Measurements from ENCODE around the gene MATN3. TPM values are rescaled to one million over a fixed set of nuclear protein-coding genes. Genes with fewer than 3 reads are reported as not detected.

MATN3 gene
- total RNA-seq, 2 donors from 2014 or later = not detected

DNA sequence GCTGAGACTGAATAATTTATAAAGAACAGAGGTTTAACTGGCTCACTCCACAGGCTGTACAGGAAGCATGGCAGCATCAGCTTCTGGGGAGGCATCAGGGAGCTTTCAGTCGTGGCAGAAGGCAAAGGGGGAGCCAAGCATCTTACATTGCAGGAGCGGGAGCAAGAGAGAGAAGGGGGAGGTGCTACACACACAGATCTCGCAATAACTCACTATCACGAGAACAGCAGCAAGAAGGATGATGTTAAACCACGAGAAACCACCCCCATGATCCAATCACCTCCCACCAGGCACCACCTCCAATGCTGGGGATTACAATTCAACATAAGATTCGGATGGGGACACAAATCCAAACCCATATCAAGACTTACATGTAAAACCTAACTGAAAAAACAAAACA, 17.8 kb upstream of the MATN3 start:
- Histone ChIP-seq H3K27me3 (no peaks in the 10 kb centered on the region), H3K4me3 (no peak overlapping the region), H3K36me3 (replicated peaks in 1 of 2; ENCODE audit: insufficient read depth in 1 of 2, low read depth in 2 of 2) (peaks cover 0 to 36% of the 10 kb centered on the region in 2 donors), H3K9me3 (no peaks in the 10 kb centered on the region), H3K4me1 (no peaks in the 10 kb centered on the region), H3K27ac (no peak overlapping the region)
- intact Hi-C loops (cut with DNase I) = no loop called here
- ATAC-seq = no peak
- 91 to 95% methylated on average over 6 of the region's 6 CpGs for WGBS, 2 donors
- TF ChIP-seq CTCF (IDR thresholded peaks at IDR 0.05) = no peak
- no peak for TF ChIP-seq POLR2A (IDR thresholded peaks at IDR 0.05)
- DNase-seq = no peak

DNA sequence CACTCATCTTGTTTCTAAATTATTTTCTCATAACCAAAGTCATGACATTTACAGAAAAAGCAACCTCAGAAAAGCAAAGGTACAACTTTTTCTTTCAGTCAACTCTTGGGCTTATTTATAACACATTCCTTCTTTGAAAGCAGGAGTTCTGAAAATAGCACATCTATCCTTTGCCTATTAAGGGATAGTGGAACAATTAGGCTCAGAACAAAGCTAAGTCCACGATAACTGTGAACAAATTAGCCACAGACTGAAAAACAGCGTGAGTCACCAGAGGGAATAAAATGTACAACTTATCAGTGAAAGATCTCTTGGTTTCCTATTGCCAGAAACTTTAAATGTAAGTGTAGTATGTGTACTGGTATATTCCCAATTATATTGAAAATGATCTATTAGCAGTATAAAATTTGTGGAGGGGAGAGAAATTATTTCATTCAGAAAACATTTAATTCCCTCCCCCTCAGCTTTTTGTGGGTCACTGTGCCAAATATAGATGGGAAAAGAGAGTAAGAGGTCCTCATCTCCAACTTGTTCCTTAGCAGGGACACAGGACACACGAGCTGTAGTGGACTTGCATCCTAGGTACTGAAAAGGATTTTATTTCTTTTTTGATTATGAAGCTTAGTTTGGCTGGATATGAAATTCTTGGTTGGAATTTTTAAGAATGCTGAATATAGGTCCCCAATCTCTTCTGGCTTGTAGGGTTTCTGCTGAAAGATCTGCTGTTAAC, 15.4 kb upstream of the MATN3 start:
- Histone ChIP-seq H3K9me3 (no peaks in the 10 kb centered on the region), H3K36me3 (replicated peaks in 1 of 2; ENCODE audit: insufficient read depth in 1 of 2, low read depth in 2 of 2) (peaks cover 0 to 16% of the 10 kb centered on the region in 2 donors), H3K4me3 (no peak overlapping the region), H3K27me3 (no peaks in the 10 kb centered on the region), H3K4me1 (no peaks in the 10 kb centered on the region), H3K27ac (no peak overlapping the region)
- WGBS, 2 donors = 85 to 93% methylated on average over 3 of the region's 3 CpGs
- intact Hi-C loops (cut with DNase I) = no loop called here
- DNase-seq (no peak), ATAC-seq (no peak)
- TF ChIP-seq CTCF (IDR thresholded peaks at IDR 0.05) (no peak), POLR2A (IDR thresholded peaks at IDR 0.05) (no peak)

- no peak for TF ChIP-seq POLR2A (IDR thresholded peaks at IDR 0.05)
- TF ChIP-seq CTCF (IDR thresholded peaks at IDR 0.05) = no peak
- ATAC-seq = no peak
- H3K9me3 ChIP-seq = no peaks in the 10 kb centered on the region
- H3K4me1 ChIP-seq = no peaks in the 10 kb centered on the region
- intact Hi-C loops (cut with DNase I) = no loop called here
- peaks cover 0 to 12% of the 10 kb centered on the region in 2 donors for H3K36me3 ChIP-seq (replicated peaks in 1 of 2; ENCODE audit: insufficient read depth in 1 of 2, low read depth in 2 of 2)
- WGBS, 2 donors = 49 to 85% methylated on average over 4 of the region's 4 CpGs
- H3K27me3 ChIP-seq = no peaks in the 10 kb centered on the region
- DNase-seq = no peak
- no peak overlapping the region for H3K4me3 ChIP-seq
- no peak overlapping the region for H3K27ac ChIP-seq
Measured at GRCh38 chr2:20027260-20027677, 14.8 kb upstream of the MATN3 start.

DNA sequence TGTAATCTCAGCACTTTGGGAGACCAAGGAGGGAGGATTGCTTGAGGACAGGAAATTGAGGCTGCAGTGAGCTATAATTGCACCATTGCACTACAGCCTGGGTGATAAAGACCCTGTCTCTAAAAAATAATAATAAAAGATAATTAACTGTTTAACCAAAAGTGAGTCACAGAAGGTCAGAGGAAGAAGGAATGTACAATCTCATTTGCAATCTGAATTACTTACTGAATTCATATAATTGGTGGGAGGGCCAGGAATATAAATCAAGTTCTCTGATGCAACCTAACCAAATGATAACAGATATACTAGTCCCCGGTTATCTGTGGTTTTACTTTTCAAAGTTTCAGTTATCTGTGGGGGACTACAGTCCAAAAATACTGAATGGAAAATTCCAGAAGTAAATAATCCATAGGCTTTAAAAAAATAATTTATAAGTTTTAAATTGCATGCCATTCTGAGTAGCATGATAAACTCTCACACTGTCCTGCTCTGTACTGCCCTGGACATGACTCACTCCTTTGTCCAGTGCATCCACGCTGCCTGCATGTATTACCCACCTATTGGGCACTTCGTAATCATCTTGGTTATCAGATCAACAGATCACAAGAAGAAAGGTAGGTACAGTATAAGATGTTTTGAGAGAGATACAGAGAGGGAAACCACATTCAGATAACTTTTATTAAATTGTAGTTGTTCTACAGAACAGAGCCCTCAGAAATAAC, 12.8 kb upstream of the MATN3 start:
- intact Hi-C loops (cut with DNase I) = no loop called here
- 89 to 95% methylated on average over 3 of the region's 3 CpGs for WGBS, 2 donors

More for the DNA sequence above, 12.8 kb upstream of the MATN3 start:
- H3K4me1 ChIP-seq = no peaks in the 10 kb centered on the region
- no peak for DNase-seq
- no peaks in the 10 kb centered on the region for H3K27me3 ChIP-seq
- TF ChIP-seq CTCF (IDR thresholded peaks at IDR 0.05) = no peak
- no peak for TF ChIP-seq POLR2A (IDR thresholded peaks at IDR 0.05)
- H3K27ac ChIP-seq = no peak overlapping the region
- no peak overlapping the region for H3K4me3 ChIP-seq
- no peaks in the 10 kb centered on the region for H3K9me3 ChIP-seq
- no peak for ATAC-seq
- H3K36me3 ChIP-seq (replicated peaks in 1 of 2; ENCODE audit: insufficient read depth in 1 of 2, low read depth in 2 of 2) = no peaks in the 10 kb centered on the region
